KMS-11 (cell line): ENCODE data around the gene TASOR.

Experiments
- H2AFZ ChIP-seq: fragments of 200-600 bp; sonication (generic); 2 replicates; pipeline ENCODE4 v1.6.1; 2016; ENCODE audit warnings: antibody characterized with exemption, mixed run types, low read depth
- H3K27ac ChIP-seq: fragments of 200-600 bp; sonication (generic); 2 replicates; pipeline ENCODE4 v1.6.1; 2016; ENCODE audit warnings: mild to moderate bottlenecking, mixed run types
- H3K27me3 ChIP-seq: fragments of 200-600 bp; sonication (generic); 2 replicates; pipeline ENCODE4 v1.6.1; 2017; ENCODE audit warnings: mild to moderate bottlenecking, low read depth, mixed run types, moderate library complexity; ENCODE audit not compliant: insufficient read depth
- H3K36me3 ChIP-seq: fragments of 200-600 bp; sonication (generic); 2 replicates; pipeline ENCODE4 v1.6.1; 2017; ENCODE audit warnings: mild to moderate bottlenecking, mixed run types; ENCODE audit not compliant: insufficient read depth
- H3K4me1 ChIP-seq: fragments of 200-600 bp; sonication (generic); 2 replicates; pipeline ENCODE4 v1.6.1; 2016; ENCODE audit warnings: mild to moderate bottlenecking, low read depth, mixed run types; ENCODE audit not compliant: poor library complexity, severe bottlenecking
- H3K4me2 ChIP-seq: fragments of 200-600 bp; sonication (generic); 2 replicates; pipeline ENCODE4 v1.7.0; 2016; ENCODE audit warnings: mild to moderate bottlenecking, mixed run types
- H3K4me3 ChIP-seq: fragments of 200-600 bp; sonication (generic); IDR thresholded peaks from 2 replicates; pipeline ENCODE4 v1.6.1; 2017; ENCODE audit warnings: low read depth, low read length, mixed read lengths; ENCODE audit not compliant: insufficient read depth
- H3K79me2 ChIP-seq: fragments of 200-600 bp; sonication (generic); 2 replicates; pipeline ENCODE4 v1.6.1; 2016; ENCODE audit warnings: low read depth, mixed run types; ENCODE audit not compliant: insufficient read depth
- H3K9ac ChIP-seq: fragments of 200-600 bp; sonication (generic); 2 replicates; pipeline ENCODE4 v1.6.1; 2016; ENCODE audit warnings: mild to moderate bottlenecking, mixed run types
- H4K20me1 ChIP-seq: fragments of 200-600 bp; sonication (generic); 2 replicates; pipeline ENCODE4 v1.6.1; 2016; ENCODE audit warnings: mild to moderate bottlenecking, mixed run types; ENCODE audit not compliant: insufficient read depth
- CTCF ChIP-seq: fragments of 200-600 bp; sonication (generic); conservative IDR thresholded peaks from 2 replicates; pipeline ENCODE4 v1.6.1; 2017; ENCODE audit warnings: low read depth, mild to moderate bottlenecking, antibody characterized with exemption, low read length, moderate library complexity, mixed read lengths

TASOR gene

GRCh38 chr3:56688191-56688590 lies 5.1 kb upstream of the TASOR start:
- no peak overlapping the region for H2AFZ ChIP-seq
- TF ChIP-seq CTCF = no peak
- H3K9ac ChIP-seq = no peak overlapping the region
- no peak overlapping the region for H3K4me2 ChIP-seq
- peaks cover 6% of the 10 kb centered on the region for H3K4me1 ChIP-seq
- H3K79me2 ChIP-seq = no peaks in the 10 kb centered on the region
- no peaks in the 10 kb centered on the region for H4K20me1 ChIP-seq
- no peaks in the 10 kb centered on the region for H3K27me3 ChIP-seq
- no peaks in the 10 kb centered on the region for H3K36me3 ChIP-seq
- no peak overlapping the region for H3K27ac ChIP-seq
- no peak overlapping the region for H3K4me3 ChIP-seq

- Histone ChIP-seq H3K27ac (no peak overlapping the region), H3K4me2 (no peak overlapping the region), H3K36me3 (no peaks in the 10 kb centered on the region)
These were observed 964 bp upstream of the TASOR start for GRCh38 chr3:56684029-56684428.

GRCh38 chr3:56682462-56683121 lies 473 bp downstream of the TASOR start:
- H3K27ac ChIP-seq = peak overlapping the region; percentile 96
- no peaks in the 10 kb centered on the region for H4K20me1 ChIP-seq
- peak overlapping the region; percentile 92 for H3K9ac ChIP-seq
- TF ChIP-seq CTCF = no peak
- H3K4me1 ChIP-seq = peaks cover 22% of the 10 kb centered on the region
- no peaks in the 10 kb centered on the region for H3K27me3 ChIP-seq
- no peaks in the 10 kb centered on the region for H3K36me3 ChIP-seq
- H3K4me2 ChIP-seq = peak overlapping the region; percentile 94
- peak overlapping the region; percentile 86 for H2AFZ ChIP-seq
- H3K4me3 ChIP-seq = no peak overlapping the region
- peaks cover 42% of the 10 kb centered on the region for H3K79me2 ChIP-seq

More at GRCh38 chr3:56684029-56684428, 964 bp upstream of the TASOR start:
- peaks cover 33% of the 10 kb centered on the region for H3K79me2 ChIP-seq
- H3K4me3 ChIP-seq = no peak overlapping the region
- H4K20me1 ChIP-seq = no peaks in the 10 kb centered on the region
- H3K27me3 ChIP-seq = no peaks in the 10 kb centered on the region
- H3K9ac ChIP-seq = no peak overlapping the region
- H2AFZ ChIP-seq = no peak overlapping the region
- H3K4me1 ChIP-seq = peaks cover 22% of the 10 kb centered on the region
- TF ChIP-seq CTCF = no peak

GRCh38 chr3:56681984-56682461 lies 1.0 kb downstream of the TASOR start:
- H3K4me3 ChIP-seq = no peak overlapping the region
- peak overlapping the region; percentile 92 for H3K9ac ChIP-seq
- peaks cover 42% of the 10 kb centered on the region for H3K79me2 ChIP-seq
- H2AFZ ChIP-seq = peak overlapping the region; percentile 86
- no peak for TF ChIP-seq CTCF
- peak overlapping the region; percentile 96 for H3K27ac ChIP-seq
- H3K4me1 ChIP-seq = peaks cover 22% of the 10 kb centered on the region
- no peaks in the 10 kb centered on the region for H3K36me3 ChIP-seq
- H3K27me3 ChIP-seq = no peaks in the 10 kb centered on the region
- H4K20me1 ChIP-seq = no peaks in the 10 kb centered on the region
- peak overlapping the region; percentile 94 for H3K4me2 ChIP-seq
